Right cardiac atrium (tissue), 5 donors: ENCODE measurements around the gene ZBED4. TPM values are rescaled to one million over a fixed set of nuclear protein-coding genes. Genes with fewer than 3 reads are reported as not detected.
A peak's percentile ranks its signal among the peaks of the same experiment; 100 is the strongest.

Experiments used
- ATAC-seq, 2 donors: fragments of 200-7000 bp; cut with Tn5 transposase; one replicate each; pipeline versions ENCODE4 v1.8.0 to v1.9.1; 2020; ENCODE audit warnings: moderate library complexity in 2 of 2, mild to moderate bottlenecking in 1 of 2
- DNase-seq, 3 donors: peaks; one replicate each; pipeline ENCODE4 v3.0.0-alpha.2; 2020
- H3K27ac ChIP-seq: one replicate; pipeline ENCODE4 v1.5.1; 2013; ENCODE audit warnings: mild to moderate bottlenecking, low read length, control low read depth, moderate library complexity
- H3K27me3 ChIP-seq: one replicate; pipeline ENCODE4 v1.6.1; 2013; ENCODE audit not compliant: control insufficient read depth, insufficient read depth
- H3K4me1 ChIP-seq: one replicate; pipeline ENCODE4 v1.6.1; 2013; ENCODE audit warnings: low read length; ENCODE audit not compliant: control insufficient read depth, insufficient read depth
- H3K4me3 ChIP-seq: one replicate; pipeline ENCODE4 v1.5.1; 2013; ENCODE audit warnings: low read length, control low read depth
- H3K9me3 ChIP-seq: one replicate; pipeline ENCODE4 v1.6.1; 2013; ENCODE audit warnings: low read length; ENCODE audit not compliant: control insufficient read depth
- WGBS: extraction: QIAGEN DNeasy Blood & Tissue Kit; methylation state at CpG from one replicate; pipeline ENCODE4 v1.1.7; 2013; 5-methylcytosine and 5-hydroxymethylcytosine counted together
- intact Hi-C, 4 donors: fragments of 100-400 bp; cut with DNase I; formaldehyde crosslinking; loops; one replicate each; pipeline versions ENCODE4 v1.11.0 to v1.14.0; 2022 to 2023
- polyA plus RNA-seq: library from polyadenylated mRNA; stranded (reverse); fragments of 200-250 nt; gene quantifications from one replicate; pipeline ENCODE4 v1.2.3, GENCODE V29; 2013
- total RNA-seq, 4 donors: library from RNA; stranded (reverse); fragmentation: NEBNext Ultra II Directional; extraction: Animal tissue kit (Norgen Biotek cat#: 25700); gene quantifications; one replicate each; pipeline ENCODE4 v1.2.1, GENCODE V29; 2021
- donor health status: healthy with polysubstance abuse.
- donor health status: DM: no; HTN: yes; CAD: no.
- donor health status: DM: no; HTN: no; CAD: no.
- donor health status: DM: no; HTN: yes; CAD: no; lungs with severe emphysema.
- donor health status: DM: yes; HTN: yes; CAD: no.

Gene ZBED4
- total and polyA plus RNA-seq, 5 donors = 2.3 to 5.3 (median 3.9) TPM

DNA sequence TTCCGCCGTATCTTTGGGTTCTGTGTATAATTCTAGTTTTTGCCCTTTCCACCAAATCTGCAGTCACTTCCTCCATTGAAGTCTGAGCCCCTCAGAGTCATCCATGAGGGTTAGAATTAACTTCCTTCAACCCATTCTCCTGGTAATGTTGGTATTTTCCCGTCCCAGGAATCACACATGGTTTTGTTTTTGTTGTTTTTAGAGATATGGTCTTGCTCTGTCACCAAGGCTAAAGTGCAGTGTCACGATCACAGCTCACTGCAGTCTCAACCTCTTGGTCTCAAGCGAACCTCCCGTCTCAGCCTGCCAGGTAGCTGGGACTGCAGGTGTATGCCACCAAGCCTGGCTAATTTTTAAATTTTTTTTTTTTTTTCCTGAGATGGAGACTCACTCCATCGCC is 18.7 kb downstream of the ZBED4 start:
- Histone ChIP-seq H3K27me3 (no peaks in the 10 kb centered on the region), H3K4me1 (no peaks in the 10 kb centered on the region), H3K27ac (no peak overlapping the region), H3K9me3 (no peaks in the 10 kb centered on the region), H3K4me3 (no peak overlapping the region)
- intact Hi-C loops = no loop called here
- 88% methylated on average over 7 of the region's 7 CpGs for WGBS
- DNase-seq = no peak
- no peak for ATAC-seq

DNA sequence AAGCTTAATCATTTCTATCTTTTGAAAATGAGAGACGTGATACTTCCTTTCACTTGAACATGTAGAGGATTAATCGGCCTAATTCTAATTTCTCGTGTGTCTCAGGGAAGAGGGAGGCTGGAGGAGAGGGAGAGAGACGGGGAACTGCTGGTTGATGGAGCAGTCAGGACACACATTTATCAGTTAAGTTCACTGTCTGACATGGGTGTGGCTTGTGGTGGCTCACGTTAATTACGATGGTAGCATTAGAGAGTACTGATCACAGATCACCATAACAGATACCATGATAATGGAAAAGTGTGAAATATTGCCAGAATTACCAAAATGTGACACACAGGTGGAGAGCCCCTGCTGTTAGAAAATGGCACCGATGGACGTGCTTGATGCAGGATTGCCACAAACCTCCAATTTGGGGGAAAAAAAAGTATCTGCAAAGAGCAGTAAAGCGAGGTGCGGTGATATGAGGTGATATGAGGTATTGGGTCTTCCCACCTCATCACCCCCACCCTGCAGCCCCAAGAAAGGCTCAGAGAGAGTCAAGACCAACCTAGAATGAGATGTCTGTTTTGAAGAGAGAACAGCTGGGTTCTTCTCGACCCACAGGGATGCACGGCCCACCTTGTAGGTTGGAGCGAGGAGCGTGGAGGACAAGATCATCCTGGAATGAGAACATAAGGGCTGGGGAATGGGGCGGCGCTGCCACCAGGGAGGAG is 19.7 kb downstream of the ZBED4 start:
- Histone ChIP-seq H3K9me3 (no peaks in the 10 kb centered on the region), H3K4me3 (no peak overlapping the region), H3K4me1 (no peaks in the 10 kb centered on the region), H3K27ac (no peak overlapping the region), H3K27me3 (no peaks in the 10 kb centered on the region)
- intact Hi-C loops = no loop called here
- no peak for ATAC-seq
- peak in 1 of 3 donors; percentile 19 for DNase-seq
- WGBS = 87% methylated on average over 16 of the region's 16 CpGs

DNA sequence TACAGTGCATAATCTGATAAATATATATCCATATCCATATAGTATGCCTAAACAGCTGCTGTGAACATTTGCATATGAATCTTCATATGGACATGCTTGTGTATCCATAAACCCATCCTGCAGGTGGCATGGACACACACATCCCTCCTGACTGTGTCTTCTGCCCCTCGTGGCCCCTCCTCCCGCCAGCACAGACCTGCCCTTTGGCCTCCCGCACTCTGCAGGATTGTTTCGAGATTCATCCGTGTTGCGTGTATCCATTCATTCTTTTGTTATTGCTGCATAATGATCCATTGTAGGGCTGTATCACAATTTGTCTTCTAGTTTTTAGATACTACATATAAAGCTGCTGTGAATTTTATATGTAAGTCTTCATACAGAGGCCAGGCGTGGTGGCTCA is 24.0 kb downstream of the ZBED4 start:
- H3K4me3 ChIP-seq = no peak overlapping the region
- no peak for ATAC-seq
- H3K4me1 ChIP-seq = peaks cover 2% of the 10 kb centered on the region
- intact Hi-C loops = no loop called here
- peak in 1 of 3 donors; percentile 4 for DNase-seq
- H3K9me3 ChIP-seq = no peaks in the 10 kb centered on the region
- H3K27ac ChIP-seq = no peak overlapping the region
- WGBS = 98% methylated on average over 7 of the region's 7 CpGs
- no peaks in the 10 kb centered on the region for H3K27me3 ChIP-seq

DNA sequence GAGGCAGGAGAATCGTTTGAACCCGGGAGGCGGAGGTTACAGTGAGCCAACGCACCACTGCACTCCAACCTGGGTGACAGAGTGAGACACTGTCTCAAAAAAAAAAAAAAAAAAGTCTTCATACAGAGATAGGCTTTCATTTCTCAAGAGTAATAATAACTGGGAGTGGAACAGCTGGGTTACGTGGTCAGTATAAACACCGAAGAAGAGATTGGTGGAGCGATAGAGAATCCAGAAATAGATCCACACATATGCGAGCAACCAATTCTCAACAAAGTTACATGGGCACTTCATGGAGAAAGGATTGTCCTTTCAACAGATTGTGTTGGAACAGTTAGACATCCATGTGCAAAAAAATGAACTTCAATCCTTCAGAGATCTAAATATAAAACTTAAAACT is 24.6 kb downstream of the ZBED4 start:
- no peaks in the 10 kb centered on the region for H3K27me3 ChIP-seq
- ATAC-seq = no peak
- no peaks in the 10 kb centered on the region for H3K9me3 ChIP-seq
- H3K4me1 ChIP-seq = peaks cover 2% of the 10 kb centered on the region
- intact Hi-C loops = no loop called here
- H3K4me3 ChIP-seq = no peak overlapping the region
- whole genome bisulfite sequencing = 97% methylated on average over 8 of the region's 8 CpGs
- no peak for DNase-seq
- H3K27ac ChIP-seq = no peak overlapping the region

DNA sequence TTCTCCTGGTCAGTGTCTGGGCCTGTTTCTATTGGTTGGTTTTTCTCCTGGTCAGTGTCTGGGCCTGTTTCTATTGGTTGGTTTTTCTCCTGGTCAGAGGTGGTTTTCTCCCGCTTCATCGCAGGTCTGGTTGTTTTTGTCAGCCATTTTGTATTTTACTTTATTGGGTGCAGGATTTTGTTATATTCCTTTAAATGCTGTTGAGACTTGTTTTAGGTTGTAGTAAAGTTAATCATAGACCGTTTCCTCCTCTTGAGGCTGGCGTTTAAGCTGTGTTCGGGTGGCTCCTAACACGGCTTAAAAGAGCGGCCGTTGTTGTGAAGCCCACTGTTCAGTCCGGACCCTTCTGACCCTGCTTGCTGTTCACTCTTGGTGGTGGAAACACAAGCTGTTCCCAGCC is 26.2 kb downstream of the ZBED4 start:
- Histone ChIP-seq H3K4me1 (peaks cover 2% of the 10 kb centered on the region), H3K27ac (no peak overlapping the region), H3K27me3 (no peaks in the 10 kb centered on the region), H3K4me3 (no peak overlapping the region), H3K9me3 (no peaks in the 10 kb centered on the region)
- no peak for ATAC-seq
- 91% methylated on average over 9 of the region's 9 CpGs for WGBS
- intact Hi-C loops = no loop called here
- no peak for DNase-seq

DNA sequence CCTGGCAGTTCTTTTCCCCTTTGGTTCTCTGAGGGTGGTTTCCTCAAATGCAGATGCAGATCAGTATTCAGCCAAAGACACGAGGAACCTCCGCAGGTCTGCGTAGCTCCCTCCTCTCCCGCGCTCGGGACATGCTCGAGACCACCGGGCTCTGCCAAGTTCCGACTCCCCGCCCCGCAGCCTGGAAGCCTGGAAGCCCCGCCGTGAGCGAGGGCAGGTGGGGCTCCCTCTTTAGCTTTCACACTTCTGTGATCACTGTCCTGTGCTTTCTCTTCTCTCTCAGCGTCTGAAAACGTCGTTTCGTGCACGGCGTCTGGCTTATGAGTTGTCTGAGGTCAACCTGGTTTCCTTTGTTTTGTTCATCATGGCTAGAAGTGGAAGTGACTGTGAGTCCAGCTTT is 26.6 kb downstream of the ZBED4 start:
- intact Hi-C loops = no loop called here
- Histone ChIP-seq H3K4me3 (no peak overlapping the region), H3K9me3 (no peaks in the 10 kb centered on the region), H3K27me3 (no peaks in the 10 kb centered on the region), H3K27ac (no peak overlapping the region), H3K4me1 (peaks cover 2% of the 10 kb centered on the region)
- WGBS = 50% methylated on average over 20 of the region's 20 CpGs
- ATAC-seq = peak in 1 of 2 donors; percentile 13
- DNase-seq = no peak

DNA sequence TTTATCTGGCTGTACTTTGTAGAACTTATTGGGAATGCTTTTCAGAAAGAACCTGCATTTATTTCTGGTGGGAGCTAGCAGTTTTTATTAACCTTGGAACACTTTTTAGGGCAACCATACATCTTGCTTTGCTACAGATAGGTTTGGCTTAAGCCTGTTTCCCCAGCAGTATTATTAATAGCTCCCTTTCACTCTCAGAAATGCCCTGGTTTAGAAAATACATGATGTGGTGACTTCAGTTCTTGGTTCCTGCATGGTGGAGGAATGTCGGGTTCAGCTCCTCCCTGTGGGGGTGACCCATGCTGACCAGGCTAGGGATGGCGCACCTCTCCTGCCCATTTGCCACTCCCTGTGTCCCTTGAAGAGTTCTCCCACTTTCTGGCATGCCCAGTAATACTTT is 28.2 kb downstream of the ZBED4 start:
- no peak overlapping the region for H3K27ac ChIP-seq
- ATAC-seq = no peak
- H3K4me3 ChIP-seq = no peak overlapping the region
- DNase-seq = no peak
- H3K27me3 ChIP-seq = no peaks in the 10 kb centered on the region
- peaks cover 2% of the 10 kb centered on the region for H3K4me1 ChIP-seq
- no peaks in the 10 kb centered on the region for H3K9me3 ChIP-seq
- intact Hi-C loops = no loop called here
- 97% methylated on average over 2 of the region's 2 CpGs for WGBS

DNA sequence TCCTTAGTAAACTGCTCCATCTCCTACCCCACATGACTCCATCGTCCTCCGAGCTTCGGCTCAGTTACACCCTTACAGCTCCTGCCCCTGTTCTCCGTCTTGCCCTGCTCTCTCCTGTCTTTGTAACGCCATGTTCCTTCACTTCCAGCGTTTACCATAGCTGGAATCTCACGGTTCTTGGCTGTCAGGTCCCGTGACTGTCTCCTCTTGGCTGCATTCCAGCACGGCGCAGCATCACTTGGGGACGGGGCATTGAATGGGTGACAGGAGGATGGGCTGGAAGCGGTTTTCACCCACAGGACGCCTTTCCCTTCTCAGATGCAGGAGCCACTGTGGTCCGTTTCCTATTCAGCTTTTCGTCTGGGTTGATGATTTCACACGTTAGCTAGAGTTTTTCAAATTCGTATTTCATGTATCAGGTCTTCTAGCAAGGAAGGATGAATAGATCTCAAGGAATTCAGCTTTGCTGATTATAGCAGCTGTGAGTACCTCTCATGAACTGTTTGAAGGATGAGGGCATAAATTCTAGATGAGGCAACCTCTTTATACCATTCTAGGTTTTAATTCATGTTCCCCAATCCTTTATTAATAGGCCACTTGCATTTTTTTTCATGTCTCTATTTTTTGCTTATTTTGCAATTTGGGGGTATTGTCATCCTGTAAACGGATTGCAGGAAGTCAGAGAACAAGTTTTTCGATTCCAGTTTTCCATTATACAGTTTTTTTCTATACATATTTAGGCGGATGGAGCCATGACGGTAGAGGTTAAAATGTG is 29.1 kb downstream of the ZBED4 start:
- H3K4me1 ChIP-seq = peaks cover 2% of the 10 kb centered on the region
- 65% methylated on average over 21 of the region's 21 CpGs for WGBS
- H3K9me3 ChIP-seq = no peaks in the 10 kb centered on the region
- H3K4me3 ChIP-seq = no peak overlapping the region
- H3K27me3 ChIP-seq = no peaks in the 10 kb centered on the region
- DNase-seq = no peak
- intact Hi-C loops = no loop called here
- H3K27ac ChIP-seq = no peak overlapping the region
- ATAC-seq = peak in 1 of 2 donors; percentile 32

DNA sequence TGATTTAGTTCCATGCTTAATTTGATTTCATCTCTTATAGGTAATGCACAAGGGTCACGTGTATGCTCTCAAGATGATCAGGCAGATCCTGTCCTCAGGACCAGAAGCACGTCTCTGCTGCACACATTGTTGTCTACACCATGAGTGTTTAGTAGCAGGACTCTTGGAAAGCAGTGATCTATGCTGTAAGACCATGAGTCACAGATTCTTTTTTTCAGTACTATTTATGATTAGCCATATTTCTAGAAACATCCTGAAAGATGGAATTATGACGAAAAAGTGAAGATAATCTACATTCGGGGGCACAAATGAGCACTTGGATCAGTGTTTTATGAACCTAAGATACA is 29.6 kb downstream of the ZBED4 start:
- WGBS = 95% methylated on average over 4 of the region's 4 CpGs
- peaks cover 2% of the 10 kb centered on the region for H3K4me1 ChIP-seq
- no peak for DNase-seq

DNA sequence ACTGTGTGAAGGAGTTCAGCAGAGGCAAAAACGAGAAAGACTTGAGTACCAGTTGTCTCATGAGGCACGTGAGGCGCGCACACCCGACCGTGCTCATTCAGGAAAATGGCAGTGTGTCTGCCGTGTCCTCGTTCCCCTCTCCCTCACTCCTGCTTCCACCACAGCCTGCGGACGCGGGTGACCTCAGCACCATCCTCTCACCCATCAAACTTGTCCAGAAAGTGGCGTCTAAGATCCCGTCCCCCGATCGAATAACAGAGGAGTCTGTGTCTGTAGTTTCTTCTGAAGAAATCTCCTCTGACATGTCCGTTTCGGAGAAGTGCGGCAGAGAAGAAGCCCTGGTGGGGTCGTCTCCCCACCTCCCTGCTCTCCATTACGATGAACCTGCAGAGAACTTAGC is 30.4 kb downstream of the ZBED4 start:
- ATAC-seq (no peak), DNase-seq (no peak)
- intact Hi-C loops = no loop called here

More for the DNA sequence above, 29.6 kb downstream of the ZBED4 start:
- Histone ChIP-seq H3K27me3 (no peaks in the 10 kb centered on the region), H3K9me3 (no peaks in the 10 kb centered on the region), H3K4me3 (no peak overlapping the region), H3K27ac (no peak overlapping the region)
- intact Hi-C loops = no loop called here
- no peak for ATAC-seq

DNA sequence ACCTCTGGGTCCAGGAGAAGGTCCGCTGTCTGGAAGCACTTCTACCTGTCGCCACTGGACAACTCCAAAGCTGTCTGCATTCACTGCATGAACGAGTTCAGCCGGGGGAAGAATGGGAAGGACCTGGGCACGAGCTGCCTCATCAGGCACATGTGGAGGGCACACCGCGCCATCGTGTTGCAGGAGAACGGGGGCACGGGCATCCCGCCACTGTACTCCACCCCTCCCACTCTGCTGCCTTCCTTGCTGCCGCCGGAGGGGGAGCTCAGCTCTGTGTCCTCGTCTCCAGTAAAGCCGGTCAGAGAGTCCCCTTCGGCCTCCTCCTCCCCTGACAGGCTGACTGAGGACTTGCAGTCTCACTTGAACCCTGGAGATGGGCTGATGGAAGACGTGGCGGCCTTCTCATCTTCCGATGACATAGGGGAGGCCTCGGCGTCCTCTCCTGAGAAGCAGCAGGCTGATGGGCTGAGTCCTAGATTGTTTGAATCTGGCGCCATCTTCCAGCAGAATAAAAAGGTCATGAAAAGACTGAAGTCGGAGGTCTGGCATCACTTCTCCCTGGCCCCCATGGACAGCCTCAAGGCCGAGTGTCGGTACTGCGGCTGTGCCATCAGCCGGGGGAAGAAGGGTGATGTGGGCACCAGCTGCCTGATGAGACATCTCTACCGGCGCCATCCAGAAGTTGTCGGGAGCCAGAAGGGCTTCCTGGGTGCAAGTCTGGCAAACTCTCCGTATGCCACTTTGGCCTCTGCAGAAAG is 31.0 kb downstream of the ZBED4 start:
- Histone ChIP-seq H3K4me3 (no peak overlapping the region), H3K4me1 (peaks cover 2% of the 10 kb centered on the region), H3K27ac (no peak overlapping the region), H3K9me3 (no peaks in the 10 kb centered on the region), H3K27me3 (no peaks in the 10 kb centered on the region)
- WGBS = 95% methylated on average over 31 of the region's 31 CpGs
- DNase-seq (no peak), ATAC-seq (no peak)
- intact Hi-C loops = no loop called here

More for the DNA sequence above, 30.4 kb downstream of the ZBED4 start:
- no peaks in the 10 kb centered on the region for H3K9me3 ChIP-seq
- 95% methylated on average over 20 of the region's 20 CpGs for WGBS
- H3K27me3 ChIP-seq = no peaks in the 10 kb centered on the region
- H3K4me1 ChIP-seq = peaks cover 2% of the 10 kb centered on the region
- H3K4me3 ChIP-seq = no peak overlapping the region
- H3K27ac ChIP-seq = no peak overlapping the region
